GM19324 (cell line): ENCODE data around the gene KDSR.

ENCODE experiments used
- ATAC-seq: cut with Tn5 transposase; IDR thresholded peaks from one replicate; pipeline ENCODE4 v1.9.1; 2021; ENCODE audit warnings: mild to moderate bottlenecking, moderate library complexity; ENCODE audit not compliant: unreplicated experiment, low FRiP score

Gene KDSR

GRCh38 chr18:63322908-63323634 is 43.9 kb downstream of the KDSR start:
- no peak for ATAC-seq

DNA sequence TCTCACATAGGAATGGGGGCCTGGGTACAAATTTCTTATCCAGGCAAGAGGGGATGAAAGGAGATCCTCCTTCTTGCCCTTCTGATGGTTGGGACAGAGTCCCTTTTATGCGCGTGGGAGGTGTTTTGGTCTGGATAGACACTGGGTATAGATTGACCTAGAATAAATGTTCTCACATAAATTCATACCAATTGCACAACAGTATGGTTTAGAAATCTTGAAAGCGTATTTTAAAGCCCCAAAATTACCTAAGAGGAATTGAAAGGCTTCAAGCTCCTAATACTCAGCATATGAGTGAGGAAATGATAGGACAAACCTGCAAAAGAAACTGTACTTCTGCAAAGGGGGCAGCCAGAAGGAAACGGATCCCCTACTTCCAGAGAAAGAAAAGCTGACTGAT is 44.8 kb downstream of the KDSR start:
- ATAC-seq, result no peak

- ATAC-seq, result no peak
Observed at GRCh38 chr18:63321291-63321690, 45.7 kb downstream of the KDSR start.

- ATAC-seq, result no peak
Observed at GRCh38 chr18:63320975-63321265, 46.1 kb downstream of the KDSR start.

- peak; percentile 55 for ATAC-seq
Observed at GRCh38 chr18:63320123-63320974, 46.7 kb downstream of the KDSR start.

- ATAC-seq, result peak; percentile 26
Observed at GRCh38 chr18:63319383-63320122, 47.5 kb downstream of the KDSR start, which contains the start of gene BCL2. Gene BCL2, minus strand, starts transcription at chr18:63319769.

DNA sequence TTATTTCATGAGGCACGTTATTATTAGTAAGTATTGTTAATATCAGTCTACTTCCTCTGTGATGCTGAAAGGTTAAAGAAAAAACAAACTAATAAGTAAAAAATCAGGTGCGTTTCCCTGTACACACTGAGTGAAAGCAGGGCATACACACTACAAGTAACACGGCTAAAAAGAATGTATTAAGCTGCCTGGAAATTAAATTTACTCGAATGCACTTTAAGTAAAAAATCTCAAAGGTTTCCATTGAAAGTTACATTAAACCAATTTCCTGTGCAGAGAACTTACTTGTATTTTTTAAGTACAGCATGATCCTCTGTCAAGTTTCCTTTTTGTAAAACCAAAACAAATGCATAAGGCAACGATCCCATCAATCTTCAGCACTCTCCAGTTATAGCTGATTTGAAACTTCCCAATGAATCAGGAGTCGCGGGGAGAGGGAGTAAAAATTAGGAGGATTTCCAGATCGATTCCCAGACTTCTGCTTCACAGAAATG is 48.1 kb downstream of the KDSR start:
- no peak for ATAC-seq

- peak; percentile 43 for ATAC-seq
Observed at GRCh38 chr18:63317982-63318888, 48.8 kb downstream of the KDSR start.

GRCh38 chr18:63317556-63317946 is 49.5 kb downstream of the KDSR start:
- ATAC-seq, result no peak

DNA sequence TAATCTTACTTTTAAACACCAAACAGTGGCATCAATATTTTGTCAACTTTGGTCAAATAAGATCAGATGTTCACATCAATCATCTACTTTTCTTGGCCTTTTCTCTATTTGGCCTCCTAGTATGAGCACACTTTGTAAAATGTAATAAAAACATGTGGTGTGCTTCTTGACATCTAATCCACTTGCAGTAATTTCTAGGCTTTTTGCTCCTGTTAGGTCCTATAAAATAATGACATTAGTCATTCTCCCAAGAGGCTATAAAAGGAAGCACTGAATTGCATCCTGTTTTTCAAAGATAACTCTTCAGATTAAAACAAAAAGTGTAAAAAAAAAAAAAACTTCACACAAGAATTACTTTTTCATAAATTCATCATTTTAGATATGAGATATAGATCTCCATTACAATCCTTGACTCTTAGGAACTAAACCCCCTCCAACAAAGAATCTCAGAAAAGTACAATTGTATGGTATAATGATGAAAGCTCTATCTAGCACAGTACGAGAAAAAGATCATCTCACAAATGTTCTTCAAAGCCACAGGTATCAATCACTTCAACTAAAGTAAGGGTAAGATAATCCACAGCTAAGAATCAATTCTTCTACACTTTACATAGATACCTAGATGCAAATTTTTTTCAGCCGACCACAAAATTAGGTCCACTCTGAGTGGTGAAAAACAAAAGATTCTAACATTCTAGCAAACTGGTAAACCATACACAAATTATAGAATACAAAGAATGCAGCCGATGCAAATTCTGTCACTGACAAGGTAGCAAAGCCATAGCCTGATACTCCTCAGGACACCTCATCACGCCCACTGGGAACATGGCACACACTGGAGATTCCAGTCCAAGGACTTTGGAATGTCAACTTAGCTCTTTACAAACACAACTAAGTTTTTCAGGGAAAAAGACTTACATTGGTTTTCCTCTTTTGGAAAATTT is 50.1 kb downstream of the KDSR start:
- peak; percentile 24 for ATAC-seq

DNA sequence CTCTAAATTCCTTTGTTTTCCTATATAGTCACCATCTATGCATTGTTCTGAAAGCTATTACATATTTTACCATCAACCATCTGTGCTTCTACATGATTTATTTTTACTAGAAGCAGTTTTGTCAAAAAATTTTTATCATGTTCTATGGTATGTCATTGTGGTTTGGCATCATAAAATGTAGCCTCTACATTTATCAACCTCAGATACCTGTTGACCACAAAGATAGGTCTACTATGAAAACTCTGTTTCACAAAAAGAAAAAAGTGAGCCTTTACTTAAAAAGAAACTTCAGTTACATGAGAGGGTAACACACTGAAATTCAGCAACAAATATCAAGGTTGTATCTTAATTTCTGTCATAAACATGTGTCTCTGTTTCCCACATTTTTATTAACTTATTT is 51.1 kb downstream of the KDSR start:
- ATAC-seq, result no peak

DNA sequence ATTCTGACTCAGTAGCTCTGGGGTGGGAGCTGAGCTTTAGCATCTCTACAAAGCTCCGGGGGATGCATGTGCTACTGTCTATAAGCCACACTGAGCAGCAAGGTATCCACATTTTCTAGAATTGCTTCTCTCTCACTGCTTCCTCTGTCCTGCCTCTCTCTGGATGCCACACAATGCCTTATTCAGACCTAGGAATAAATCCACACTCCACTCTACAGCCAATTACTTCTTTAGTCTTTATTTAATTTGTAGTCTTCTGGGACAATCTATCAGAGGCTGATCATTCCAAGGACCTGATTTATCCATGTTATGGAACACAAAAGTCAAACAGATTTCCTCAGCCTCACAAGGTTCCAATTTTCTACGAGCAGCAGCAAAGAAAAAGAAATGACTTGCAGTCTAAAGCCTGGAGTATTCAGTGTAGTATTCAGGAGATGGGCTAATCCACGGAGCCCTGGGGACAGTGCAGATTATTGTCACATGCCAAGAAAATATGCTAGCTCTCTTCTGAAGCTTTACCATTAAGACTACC is 51.8 kb downstream of the KDSR start:
- ATAC-seq, result no peak

GRCh38 chr18:63314062-63314790 is 52.8 kb downstream of the KDSR start:
- no peak for ATAC-seq

DNA sequence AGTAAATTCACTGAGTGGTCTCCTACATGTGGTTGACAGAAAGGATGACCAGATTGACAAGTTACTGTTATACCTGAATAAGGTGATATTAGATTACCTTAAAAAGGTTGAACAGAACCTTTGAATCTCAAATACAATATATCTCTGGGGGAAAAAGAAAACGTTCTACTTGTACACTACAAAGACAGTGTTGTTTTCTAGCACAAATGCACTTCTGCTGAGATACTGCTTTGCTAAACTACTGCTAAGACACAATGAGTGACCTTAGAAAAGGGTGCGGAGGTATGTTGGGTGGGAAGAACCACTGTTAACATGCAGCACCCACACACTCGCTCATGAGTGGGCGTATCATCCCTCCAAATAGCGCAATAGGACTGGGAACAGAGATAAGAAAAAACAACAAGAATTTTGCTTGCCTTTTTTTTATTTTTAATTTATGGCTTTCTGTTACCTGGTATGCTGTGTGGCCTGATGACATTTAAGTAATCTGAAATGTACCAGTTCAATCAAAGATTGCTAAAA is 53.5 kb downstream of the KDSR start:
- ATAC-seq, result no peak

GRCh38 chr18:63312737-63313395 is 54.1 kb downstream of the KDSR start:
- ATAC-seq, result peak; percentile 39

GRCh38 chr18:63312019-63312409 is 55.0 kb downstream of the KDSR start:
- ATAC-seq, result peak; percentile 0
